Measurements from ENCODE around the gene AKAP13. TPM values are rescaled to one million over a fixed set of nuclear protein-coding genes. Genes with fewer than 3 reads are reported as not detected.

AKAP13 gene
- total and polyA plus RNA-seq, 2 of the 8 experiments (the other 6 are each of a cell fraction or from before 2014, with no cell fraction given): 14.0 to 46.2 TPM

GRCh38 chr15:85518979-85519761 lies 138.8 kb downstream of the AKAP13 start:
- Histone ChIP-seq H3K4me3 (ENCODE audit: extremely low read depth in 1 of 4, insufficient read depth in 2 of 4, low read depth in 3 of 4, low read length in 4 of 4) (no peak overlapping the region), H3K27ac (ENCODE audit: low read depth, low read length) (no peak overlapping the region), H4K91ac (replicated peaks; ENCODE audit: insufficient read length, low read length) (no peak overlapping the region), H3K23me2 (ENCODE audit: low read depth, low read length) (no peaks in the 10 kb centered on the region), H3K56ac (replicated peaks; ENCODE audit: insufficient read length, low read depth, low read length) (no peak overlapping the region), H3K79me2 (ENCODE audit: control insufficient read depth in 1 of 2, insufficient read depth in 2 of 2, low read length in 2 of 2) (peaks cover 0 to 40% of the 10 kb centered on the region in 2 experiments; a peak in 3 of 4 replicates), H2AFZ (ENCODE audit: low read length) (no peak overlapping the region), H2BK5ac (ENCODE audit: low read depth, low read length) (no peak overlapping the region), H3K23ac (ENCODE audit: insufficient read length) (no peak overlapping the region), H4K8ac (ENCODE audit: extremely low read depth, insufficient read depth, low read length) (no peak overlapping the region), H2BK12ac (ENCODE audit: low read depth, low read length) (no peak overlapping the region), H3K9ac (replicated peaks in 1 of 4; ENCODE audit: extremely low read depth in 1 of 4, low read depth in 3 of 4, low read length in 3 of 4) (no peak overlapping the region; a peak in 1 of 7 replicates), H2AK5ac (ENCODE audit: low read depth, low read length) (no peak overlapping the region), H3K14ac (ENCODE audit: insufficient read length) (no peak overlapping the region), H3K18ac (ENCODE audit: extremely low read depth, low read length) (no peak overlapping the region), H2BK120ac (replicated peaks; ENCODE audit: low read depth, low read length) (no peak overlapping the region), H4K20me1 (replicated peaks in 1 of 2; ENCODE audit: control insufficient read depth in 1 of 2, insufficient read depth in 2 of 2, low read length in 2 of 2) (no peaks in the 10 kb centered on the region), H3K4me2 (ENCODE audit: insufficient read depth in 1 of 2, low read depth in 2 of 2, low read length in 2 of 2) (no peak overlapping the region), H3K4me1 (replicated peaks in 1 of 4; ENCODE audit: control insufficient read depth in 3 of 4, insufficient read depth in 4 of 4, low read length in 3 of 4) (peaks cover 0 to 5% (median 2%) of the 10 kb centered on the region in 4 experiments; a peak in 2 of 7 replicates), H3K36me3 (ENCODE audit: control insufficient read depth in 2 of 4, insufficient read depth in 4 of 4, low read length in 3 of 4) (no peaks in the 10 kb centered on the region; a peak in 1 of 8 replicates), H2BK20ac (ENCODE audit: low read length) (no peak overlapping the region), H3K4ac (replicated peaks; ENCODE audit: insufficient read length, low read depth, low read length) (no peak overlapping the region), H3K79me1 (ENCODE audit: low read depth, low read length) (no peaks in the 10 kb centered on the region), H3K27me3 (replicated peaks in 1 of 4; ENCODE audit: control insufficient read depth in 3 of 4, extremely low read depth in 1 of 4, insufficient read depth in 3 of 4, low read length in 3 of 4) (no peaks in the 10 kb centered on the region), H3K9me3 (ENCODE audit: insufficient read depth in 2 of 2, low read depth in 1 of 2, low read length in 1 of 2) (no peaks in the 10 kb centered on the region), H2BK15ac (ENCODE audit: low read length) (no peak overlapping the region), H4K5ac (ENCODE audit: insufficient read length, low read depth, low read length) (no peak overlapping the region)
- WGBS, 2 experiments (ENCODE audit: extremely low coverage in 1 of 2, insufficient coverage in 1 of 2, insufficient read length in 1 of 2, insufficient replicate concordance in 2 of 2, low coverage in 1 of 2, low lambda C conversion rate in 2 of 2, missing lambda C conversion rate in 1 of 2): 82% methylated on average over 5 of the region's 5 CpGs; no CpG with 5 or more reads in 1 of the 2 experiments
- DNase-seq (ENCODE audit: low read depth in 1 of 2, low spot score in 2 of 2) (no peak), FAIRE-seq (no peak)
- POLR2A ChIA-PET (ENCODE audit: partially characterized antibody): no interaction called here
- CTCF ChIA-PET (ENCODE audit: partially characterized antibody): no interaction called here
- TF ChIP-seq POLR2A (IDR thresholded peaks at IDR 0.05; ENCODE audit: control extremely low read depth in 1 of 2, low read depth in 2 of 2, low read length in 2 of 2) (no peak), KDM4A (IDR thresholded peaks at IDR 0.05; ENCODE audit: low read depth, low read length, severe bottlenecking) (no peak), SP2 (IDR thresholded peaks at IDR 0.05; ENCODE audit: low read length) (no peak), BRCA1 (IDR thresholded peaks at IDR 0.05; ENCODE audit: low read depth, low read length) (no peak), BACH1 (IDR thresholded peaks at IDR 0.05; ENCODE audit: low read length) (no peak), TBP (IDR thresholded peaks at IDR 0.05; ENCODE audit: low read depth, low read length) (no peak), CHD2 (IDR thresholded peaks at IDR 0.05; ENCODE audit: low read length) (no peak), SP1 (IDR thresholded peaks at IDR 0.05; ENCODE audit: low read depth, low read length) (no peak)

All from H1 (cell line).